ENCODE measurements around the gene NLGN4Y. TPM values are rescaled to one million over a fixed set of nuclear protein-coding genes. Genes with fewer than 3 reads are reported as not detected.

Gene NLGN4Y
- total RNA-seq: 10 to 100 TPM in 2 of 4 donors, not detected in 2; 18.1 to 18.9 TPM

DNA sequence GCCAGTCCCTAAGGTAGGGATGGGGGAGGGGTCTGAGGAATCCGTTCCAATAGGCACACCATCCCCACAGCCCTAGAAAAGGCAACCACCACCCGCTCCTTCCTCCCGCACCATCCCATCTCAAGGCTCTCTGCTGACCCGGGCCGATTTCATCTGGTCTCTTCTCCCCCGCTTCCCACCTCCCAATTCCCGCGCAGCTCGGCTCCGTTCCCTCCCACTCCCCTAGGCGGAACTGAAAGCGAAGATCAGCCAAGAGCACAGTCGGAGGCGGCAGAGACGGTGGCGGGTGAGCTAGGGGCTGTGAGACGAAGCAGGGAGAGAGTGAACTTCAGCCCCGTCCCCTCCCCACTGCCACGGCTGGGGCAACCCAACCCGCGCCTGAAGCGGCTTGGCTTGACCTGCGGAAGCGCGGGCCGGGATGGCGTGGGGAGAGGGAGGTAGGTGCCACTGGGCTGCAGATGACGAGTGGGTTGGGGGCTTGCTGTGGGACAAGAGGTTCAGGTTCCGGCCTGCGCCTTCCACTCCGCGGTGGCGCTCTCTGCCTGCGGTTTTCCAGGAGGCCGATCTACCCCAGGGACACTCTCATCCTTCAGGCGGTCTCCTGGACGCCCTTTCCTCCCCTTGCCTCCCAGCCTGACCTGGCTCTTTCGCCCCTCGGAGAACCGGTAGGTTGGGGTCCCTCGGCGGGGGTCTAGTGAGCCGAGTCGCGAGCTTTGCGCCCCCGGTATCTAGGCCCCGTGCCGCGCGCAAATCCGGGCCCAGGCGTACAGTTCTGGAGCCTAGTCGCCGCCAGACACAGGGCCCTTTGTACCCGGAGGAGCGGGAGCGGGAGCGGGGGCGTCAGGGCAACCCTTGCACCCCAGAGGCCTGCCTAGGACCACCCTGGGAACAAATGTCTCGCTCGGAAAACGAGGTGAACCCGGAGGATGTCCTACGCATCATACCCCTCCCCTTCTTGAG, at the start of gene NLGN4Y:
TSS of gene NLGN4Y (plus strand) at position 258 of the 960 bp plus-strand sequence. CDS start 97,591 bp downstream, outside the sequence.
- Histone ChIP-seq H3K4me3 (peak within 1 kb of the TSS in 2 of 4 donors; percentile 46 to 57), H3K27me3 (no peaks in the 10 kb centered on the region), H3K36me3 (no peaks in the 10 kb centered on the region), H3K27ac (peak within 1 kb of the TSS in 2 of 4 donors; percentile 68 to 73), H3K4me1 (peaks cover 0 to 25% (median 0%) of the 10 kb centered on the region in 3 donors), H3K9me3 (no peaks in the 10 kb centered on the region)
- intact Hi-C loops (cut with DNase I): no loop called here
- no CpG with 5 or more reads among the region's 65 CpGs for WGBS, 2 donors
- no peak for DNase-seq
- TF ChIP-seq, protein P1, sequence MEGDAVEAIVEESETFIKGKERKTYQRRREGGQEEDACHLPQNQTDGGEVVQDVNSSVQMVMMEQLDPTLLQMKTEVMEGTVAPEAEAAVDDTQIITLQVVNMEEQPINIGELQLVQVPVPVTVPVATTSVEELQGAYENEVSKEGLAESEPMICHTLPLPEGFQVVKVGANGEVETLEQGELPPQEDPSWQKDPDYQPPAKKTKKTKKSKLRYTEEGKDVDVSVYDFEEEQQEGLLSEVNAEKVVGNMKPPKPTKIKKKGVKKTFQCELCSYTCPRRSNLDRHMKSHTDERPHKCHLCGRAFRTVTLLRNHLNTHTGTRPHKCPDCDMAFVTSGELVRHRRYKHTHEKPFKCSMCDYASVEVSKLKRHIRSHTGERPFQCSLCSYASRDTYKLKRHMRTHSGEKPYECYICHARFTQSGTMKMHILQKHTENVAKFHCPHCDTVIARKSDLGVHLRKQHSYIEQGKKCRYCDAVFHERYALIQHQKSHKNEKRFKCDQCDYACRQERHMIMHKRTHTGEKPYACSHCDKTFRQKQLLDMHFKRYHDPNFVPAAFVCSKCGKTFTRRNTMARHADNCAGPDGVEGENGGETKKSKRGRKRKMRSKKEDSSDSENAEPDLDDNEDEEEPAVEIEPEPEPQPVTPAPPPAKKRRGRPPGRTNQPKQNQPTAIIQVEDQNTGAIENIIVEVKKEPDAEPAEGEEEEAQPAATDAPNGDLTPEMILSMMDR (IDR thresholded peaks at IDR 0.05): no peak
- no peak for TF ChIP-seq POLR2A (IDR thresholded peaks at IDR 0.05)

DNA sequence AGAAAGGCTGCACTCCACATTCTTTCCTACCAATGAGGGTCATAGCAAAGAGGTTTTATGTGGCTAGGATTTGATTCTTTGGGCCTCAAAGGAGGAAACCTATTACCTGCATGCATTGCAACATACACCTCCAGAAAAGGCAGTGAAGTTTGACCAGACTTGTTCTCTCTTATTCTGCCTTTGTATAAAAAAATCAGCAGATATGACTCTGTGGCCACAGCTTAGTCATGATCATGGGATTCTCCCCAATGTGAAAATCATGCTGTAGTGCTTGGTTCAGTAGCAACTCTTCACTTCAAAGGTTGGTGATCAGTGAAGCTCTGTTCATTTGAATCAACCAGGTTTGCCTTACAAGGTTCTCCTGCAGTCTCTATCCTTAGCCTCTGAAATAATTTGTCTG, 38.4 kb upstream of the NLGN4Y start:
- intact Hi-C loops (cut with DNase I): no loop called here
- H3K27ac ChIP-seq: no peak overlapping the region
- H3K9me3 ChIP-seq: no peaks in the 10 kb centered on the region
- H3K36me3 ChIP-seq: no peaks in the 10 kb centered on the region
- no peak overlapping the region for H3K4me3 ChIP-seq
- no peak for DNase-seq
- no peaks in the 10 kb centered on the region for H3K4me1 ChIP-seq
- TF ChIP-seq, protein P1 (IDR thresholded peaks at IDR 0.05): no peak
- no peaks in the 10 kb centered on the region for H3K27me3 ChIP-seq

DNA sequence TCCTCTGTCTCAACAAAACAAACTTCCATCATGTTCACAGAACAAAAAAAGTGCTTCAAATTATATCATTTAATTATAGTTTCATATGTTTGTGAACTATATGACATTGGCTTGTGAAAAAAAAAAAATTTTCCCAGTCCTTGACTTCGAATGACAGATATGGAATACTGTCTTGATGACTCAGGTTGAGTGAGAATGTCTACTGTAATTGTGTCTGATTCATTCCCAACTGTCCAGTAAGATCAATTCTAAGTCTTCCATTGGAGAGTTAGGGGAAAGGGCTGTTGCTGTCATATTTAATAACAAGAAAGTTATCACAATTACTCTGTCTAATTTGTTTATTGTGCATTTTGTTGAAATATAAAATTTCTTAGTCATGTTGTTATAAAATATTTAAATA, 34.1 kb upstream of the NLGN4Y start:
- H3K4me3 ChIP-seq: no peak overlapping the region
- no peak for DNase-seq
- no peaks in the 10 kb centered on the region for H3K36me3 ChIP-seq
- no peaks in the 10 kb centered on the region for H3K4me1 ChIP-seq
- intact Hi-C loops (cut with DNase I): no loop called here
- no peaks in the 10 kb centered on the region for H3K9me3 ChIP-seq
- H3K27ac ChIP-seq: no peak overlapping the region
- TF ChIP-seq POLR2A (IDR thresholded peaks at IDR 0.05): no peak
- TF ChIP-seq, protein P1 (IDR thresholded peaks at IDR 0.05): no peak
- 24% methylated on average over 1 of the region's 1 CpG; no CpG with 5 or more reads in 1 of the 2 donors for WGBS, 2 donors
- no peaks in the 10 kb centered on the region for H3K27me3 ChIP-seq

DNA sequence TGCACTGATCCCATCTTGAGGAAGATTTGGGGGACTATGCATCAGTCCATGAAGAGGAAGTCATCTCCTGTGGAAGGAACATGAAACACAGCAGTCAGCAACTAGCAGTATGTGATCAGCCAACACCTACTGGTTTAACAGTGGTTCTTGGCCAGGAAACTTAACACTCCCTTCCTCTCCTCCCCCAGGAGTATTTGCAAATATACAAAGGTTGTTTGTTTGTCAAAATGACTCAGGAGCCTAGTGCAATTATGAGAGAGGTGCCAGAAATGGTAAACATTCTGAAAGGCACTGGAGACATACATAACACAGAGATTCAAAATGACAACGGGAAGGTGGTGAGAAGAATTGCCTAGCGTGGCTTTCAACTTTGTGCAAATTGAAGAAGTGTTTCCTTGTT, 26.3 kb upstream of the NLGN4Y start:
- Histone ChIP-seq H3K9me3 (no peaks in the 10 kb centered on the region), H3K27ac (no peak overlapping the region), H3K4me1 (no peaks in the 10 kb centered on the region), H3K36me3 (no peaks in the 10 kb centered on the region), H3K27me3 (no peaks in the 10 kb centered on the region), H3K4me3 (no peak overlapping the region)
- intact Hi-C loops (cut with DNase I): no loop called here
- TF ChIP-seq, protein P1 (IDR thresholded peaks at IDR 0.05): no peak
- no peak for TF ChIP-seq POLR2A (IDR thresholded peaks at IDR 0.05)
- 64% methylated on average over 2 of the region's 2 CpGs; no CpG with 5 or more reads in 1 of the 2 donors for WGBS, 2 donors
- no peak for DNase-seq

DNA sequence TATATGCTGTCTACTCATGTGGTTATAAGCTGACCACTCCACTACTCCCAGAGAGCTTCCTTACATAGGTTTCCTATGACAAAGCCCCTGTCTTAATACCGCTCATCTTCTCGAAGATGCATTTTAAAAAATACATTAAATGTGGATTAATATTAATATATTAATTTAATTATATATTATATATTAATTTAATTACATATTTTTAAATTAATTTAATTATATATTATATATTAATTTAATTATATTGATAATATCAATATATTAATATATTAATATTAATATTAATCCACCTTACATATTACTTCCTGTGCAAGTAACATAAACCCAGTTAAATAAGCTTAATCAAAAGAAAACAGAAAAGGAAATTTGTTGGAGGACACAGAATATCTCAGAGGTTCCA, 19.7 kb upstream of the NLGN4Y start:
- H3K27ac ChIP-seq: no peak overlapping the region
- TF ChIP-seq, protein P1 (IDR thresholded peaks at IDR 0.05): no peak
- TF ChIP-seq POLR2A (IDR thresholded peaks at IDR 0.05): no peak
- no peaks in the 10 kb centered on the region for H3K4me1 ChIP-seq
- H3K27me3 ChIP-seq: no peaks in the 10 kb centered on the region
- no peaks in the 10 kb centered on the region for H3K36me3 ChIP-seq
- no peak for DNase-seq
- 100% methylated on average over 2 of the region's 2 CpGs; no CpG with 5 or more reads in 1 of the 2 donors for WGBS, 2 donors
- H3K4me3 ChIP-seq: no peak overlapping the region
- H3K9me3 ChIP-seq: no peaks in the 10 kb centered on the region
- intact Hi-C loops (cut with DNase I): no loop called here
